PC-3 (cell line): ENCODE results near the gene MAGI1. TPM values are rescaled to one million over a fixed set of nuclear protein-coding genes. Genes with fewer than 3 reads are reported as not detected.
A peak's percentile ranks its signal among the peaks of the same experiment; 100 is the strongest.

Experiments
- ATAC-seq: fragments of 200-7000 bp; cut with Tn5 transposase; 2 replicates; pipeline ENCODE4 v1.9.1; 2020; ENCODE audit warnings: mild to moderate bottlenecking, moderate library complexity
- BruUV-seq: library from RNA; stranded (reverse); fragments of 400-500 nt; replicated peaks from 2 replicates; lab custom pipeline; 2021; lab: Mats Ljungman, UMichigan
- CTCF ChIA-PET: fragments of 300-600 bp; sonication (Branson Sonifier 250); formaldehyde crosslinking; loops from one replicate; lab custom pipeline; 2022; ENCODE audit warnings: antibody characterized with exemption; lab: Charles Lee
- POLR2A ChIA-PET: fragments of 300-600 bp; sonication (Branson Sonifier 250); formaldehyde crosslinking; loops from one replicate; lab custom pipeline; 2022; ENCODE audit warnings: antibody characterized with exemption; ENCODE audit not compliant: unreplicated experiment; lab: Charles Lee
- DNase-seq: peaks from one replicate; pipeline ENCODE4 v3.0.0-alpha.2; 2015
- H2AFZ ChIP-seq: fragments of 300-600 bp; sonication (generic); 2 replicates; pipeline ENCODE4 v1.6.0; 2016; ENCODE audit warnings: antibody characterized with exemption, low read length
- H3F3A ChIP-seq: fragments of 300-600 bp; sonication (generic); one replicate; pipeline ENCODE4 v1.6.0; 2017; ENCODE audit warnings: antibody characterized with exemption, low read length, control low read depth, mild to moderate bottlenecking; ENCODE audit not compliant: unreplicated experiment
- H3K27ac ChIP-seq: fragments of 300-600 bp; sonication (generic); 2 replicates; pipeline ENCODE4 v1.5.1; 2016; ENCODE audit warnings: mild to moderate bottlenecking, low read length
- H3K27me3 ChIP-seq: fragments of 300-600 bp; sonication (generic); 2 replicates; pipeline ENCODE4 v1.6.1; 2016; ENCODE audit warnings: low read length, mixed read lengths
- H3K36me3 ChIP-seq: fragments of 300-600 bp; sonication (generic); 2 replicates; pipeline ENCODE4 v1.6.1; 2016; ENCODE audit warnings: low read depth, mixed run types, low read length, mixed read lengths
- H3K4me1 ChIP-seq: fragments of 300-600 bp; sonication (generic); 2 replicates; pipeline ENCODE4 v1.5.1; 2016; ENCODE audit warnings: low read length; ENCODE audit not compliant: insufficient read depth
- H3K4me2 ChIP-seq: fragments of 300-600 bp; sonication (generic); 2 replicates; pipeline ENCODE4 v1.6.0; 2016; ENCODE audit warnings: low read length
- H3K4me3 ChIP-seq: fragments of 300-600 bp; sonication (generic); 2 replicates; pipeline ENCODE4 v1.5.1; 2016; ENCODE audit warnings: mild to moderate bottlenecking, low read length, mixed read lengths
- H3K79me2 ChIP-seq: fragments of 300-600 bp; sonication (generic); 2 replicates; pipeline ENCODE4 v1.6.1; 2017; ENCODE audit warnings: low read length, mixed read lengths
- H3K9ac ChIP-seq: fragments of 300-600 bp; sonication (generic); 2 replicates; pipeline ENCODE4 v1.6.0; 2016; ENCODE audit warnings: mild to moderate bottlenecking, low read length
- H3K9me2 ChIP-seq: fragments of 300-600 bp; sonication (generic); replicated peaks from 2 replicates; pipeline ENCODE4 v1.6.1; 2016; ENCODE audit warnings: mixed run types, low read length, mixed read lengths
- H3K9me3 ChIP-seq: fragments of 300-600 bp; sonication (generic); 2 replicates; pipeline ENCODE4 v1.6.1; 2016; ENCODE audit warnings: low read length, mixed read lengths
- H4K20me1 ChIP-seq: fragments of 300-600 bp; sonication (generic); 2 replicates; pipeline ENCODE4 v1.6.1; 2016; ENCODE audit warnings: low read length, mixed read lengths
- CTCF ChIP-seq: fragments of 300-600 bp; sonication (generic); conservative IDR thresholded peaks from 2 replicates; pipeline ENCODE4 v1.5.1; 2017; ENCODE audit warnings: antibody characterized with exemption, low read depth, mild to moderate bottlenecking, low read length
- EZH2 ChIP-seq: fragments of 300-600 bp; sonication (generic); IDR thresholded peaks from one replicate; pipeline ENCODE4 v1.6.1; 2017; ENCODE audit warnings: antibody characterized with exemption, mild to moderate bottlenecking, low read length; ENCODE audit not compliant: unreplicated experiment
- EZH2phosphoT487 ChIP-seq: fragments of 300-600 bp; sonication (generic); IDR thresholded peaks from 2 replicates; pipeline ENCODE4 v1.6.1; 2018; ENCODE audit warnings: mild to moderate bottlenecking, antibody characterized with exemption, low read length, borderline replicate concordance
- intact Hi-C: fragments of 100-400 bp; cut with micrococcal nuclease; formaldehyde crosslinking; loops from 2 replicates; pipeline ENCODE4 v1.9.0; 2023
- total RNA-seq: library from RNA; depleted of rRNA; stranded (reverse); fragments of >200 nt; gene quantifications from 2 replicates; pipeline ENCODE4 v1.2.3, GENCODE V29; 2014

The MAGI1 gene
- total RNA-seq, 1 experiment from 2014 or later: 8.9 TPM

GRCh38 chr3:66075281-66075680 lies 36.6 kb upstream of the MAGI1 start:
- intact Hi-C loops: no loop called here
- H3K4me1 ChIP-seq: 0 out of 2 replicates have a peak, but pooled peaks cover 8% of the 10 kb centered on the region
- no TSS peak for BruUV-seq
- peak overlapping the region; percentile 18 for H3K4me2 ChIP-seq
- no peaks in the 10 kb centered on the region for H4K20me1 ChIP-seq
- POLR2A ChIA-PET: no interaction called here
- H3K9me3 ChIP-seq: no peaks in the 10 kb centered on the region
- H3K36me3 ChIP-seq: no peaks in the 10 kb centered on the region
- no peak for TF ChIP-seq CTCF
- DNase-seq (peak; percentile 72), ATAC-seq (peak; percentile 88)
- H3K27ac ChIP-seq: no peak overlapping the region
- 0 out of 2 replicates have a peak overlapping the region, but pooled peaks have one; percentile 22 for H2AFZ ChIP-seq
- H3K4me3 ChIP-seq: no peak overlapping the region
- no peak overlapping the region for H3K9ac ChIP-seq
- H3K27me3 ChIP-seq: no peaks in the 10 kb centered on the region
- H3K9me2 ChIP-seq: no peaks in the 10 kb centered on the region
- CTCF ChIA-PET: no interaction called here
- no peaks in the 10 kb centered on the region for H3K79me2 ChIP-seq
- no peaks in the 10 kb centered on the region for H3F3A ChIP-seq

- TF ChIP-seq EZH2 (no peak), EZH2phosphoT487 (no peak), CTCF (no peak)
- H3K9me3 ChIP-seq: no peaks in the 10 kb centered on the region
- H4K20me1 ChIP-seq: no peaks in the 10 kb centered on the region
- DNase-seq (no peak), ATAC-seq (no peak)
- ChIA-PET CTCF (no interaction called here), POLR2A (no interaction called here)
- H3K9ac ChIP-seq: no peak overlapping the region
- H3K79me2 ChIP-seq: no peaks in the 10 kb centered on the region
- intact Hi-C loops: no loop called here
- H3K27ac ChIP-seq: no peak overlapping the region
- 0 out of 2 replicates have a peak, but pooled peaks cover 8% of the 10 kb centered on the region for H3K4me1 ChIP-seq
- BruUV-seq: no TSS peak
- no peak overlapping the region for H2AFZ ChIP-seq
- H3K27me3 ChIP-seq: no peaks in the 10 kb centered on the region
- H3K4me3 ChIP-seq: no peak overlapping the region
- H3F3A ChIP-seq: no peaks in the 10 kb centered on the region
- no peak overlapping the region for H3K4me2 ChIP-seq
- no peaks in the 10 kb centered on the region for H3K36me3 ChIP-seq
- no peaks in the 10 kb centered on the region for H3K9me2 ChIP-seq
These were observed 34.9 kb upstream of the MAGI1 start for GRCh38 chr3:66073464-66074141.

GRCh38 chr3:66068255-66068654 lies 29.5 kb upstream of the MAGI1 start:
- Histone ChIP-seq H3F3A (no peaks in the 10 kb centered on the region), H3K9ac (no peak overlapping the region), H3K4me3 (no peak overlapping the region), H4K20me1 (no peaks in the 10 kb centered on the region), H3K27me3 (no peaks in the 10 kb centered on the region), H3K9me3 (no peaks in the 10 kb centered on the region), H3K4me2 (no peak overlapping the region), H3K79me2 (no peaks in the 10 kb centered on the region), H3K27ac (no peak overlapping the region), H2AFZ (no peak overlapping the region), H3K4me1 (no peaks in the 10 kb centered on the region), H3K36me3 (no peaks in the 10 kb centered on the region), H3K9me2 (no peaks in the 10 kb centered on the region)
- ATAC-seq (no peak), DNase-seq (no peak)
- BruUV-seq: no TSS peak
- TF ChIP-seq EZH2 (no peak), CTCF (no peak), EZH2phosphoT487 (no peak)
- ChIA-PET CTCF (no interaction called here), POLR2A (no interaction called here)
- intact Hi-C loops: no loop called here
